Measurements from ENCODE around the gene ARHGEF39.

The ARHGEF39 gene

DNA sequence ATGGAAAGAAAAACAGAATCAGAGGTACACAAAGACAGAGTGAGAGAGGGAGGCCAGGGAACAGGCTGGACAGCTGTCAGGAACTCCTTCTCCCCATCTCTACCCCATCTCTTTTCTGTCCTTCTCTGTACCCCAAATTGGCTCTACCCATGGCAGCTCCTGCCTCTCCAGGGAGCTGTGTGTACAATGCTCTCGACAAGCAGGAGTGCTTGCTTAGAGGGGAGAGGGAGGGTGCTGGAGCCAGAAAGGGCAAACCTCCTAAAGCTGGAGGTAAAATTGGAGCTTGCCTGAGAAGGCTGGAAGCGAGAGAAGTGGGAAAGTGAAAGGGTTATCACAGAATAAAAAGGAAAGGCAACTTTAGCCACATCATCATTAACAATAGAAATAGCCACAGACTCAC lies 18.3 kb upstream of the ARHGEF39 start:
- H3K4me3 ChIP-seq (ENCODE audit: control insufficient read depth, low read depth, low read length): no peak overlapping the region
- no peak for DNase-seq (ENCODE audit: low read depth)
- no peak for TF ChIP-seq CTCF (conservative IDR thresholded peaks at IDR 0.05; ENCODE audit: control insufficient read depth, insufficient read depth, low read depth, low read length)

GRCh38 chr9:35682520-35683315 lies 17.7 kb upstream of the ARHGEF39 start:
- no peak overlapping the region for H3K4me3 ChIP-seq (ENCODE audit: control insufficient read depth, low read depth, low read length)
- no peak for DNase-seq (ENCODE audit: low read depth)
- no peak for TF ChIP-seq CTCF (conservative IDR thresholded peaks at IDR 0.05; ENCODE audit: control insufficient read depth, insufficient read depth, low read depth, low read length)

GRCh38 chr9:35682051-35682450 lies 17.1 kb upstream of the ARHGEF39 start:
- peak; percentile 37 for DNase-seq (ENCODE audit: low read depth)
- no peak for TF ChIP-seq CTCF (conservative IDR thresholded peaks at IDR 0.05; ENCODE audit: control insufficient read depth, insufficient read depth, low read depth, low read length)
- H3K4me3 ChIP-seq (ENCODE audit: control insufficient read depth, low read depth, low read length): no peak overlapping the region

DNA sequence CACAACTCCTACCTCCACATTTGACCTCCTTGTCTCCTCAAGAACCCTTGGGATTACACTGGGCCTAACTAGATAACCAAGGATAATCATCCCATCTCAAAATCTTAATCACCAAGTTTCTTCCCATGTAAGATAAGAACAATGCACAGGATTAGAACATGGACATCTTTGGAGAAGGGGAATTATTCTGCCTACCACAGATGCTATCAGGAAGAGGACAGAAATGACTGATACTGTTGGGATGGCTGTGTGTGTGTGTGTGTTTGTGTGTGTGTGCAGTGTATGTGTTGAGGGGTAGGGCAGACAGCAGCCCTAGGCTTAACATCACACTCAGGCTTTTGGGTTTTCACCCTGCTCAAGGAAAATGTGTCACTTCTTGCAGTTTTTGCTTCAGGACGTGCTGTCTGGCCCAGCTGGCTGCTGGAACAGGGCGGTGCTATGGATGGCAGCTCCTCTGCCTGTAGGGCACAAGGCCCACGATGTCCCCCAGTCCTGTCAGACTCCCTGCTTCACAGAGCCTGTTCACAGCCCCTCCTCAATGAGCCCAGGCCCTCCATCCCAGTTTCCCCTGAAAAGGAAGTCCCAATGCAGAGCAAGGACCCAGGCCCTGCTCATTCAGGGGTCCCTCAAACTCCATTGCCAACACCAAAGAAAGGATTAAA lies 16.5 kb upstream of the ARHGEF39 start:
- no peak overlapping the region for H3K4me3 ChIP-seq (ENCODE audit: control insufficient read depth, low read depth, low read length)
- DNase-seq (ENCODE audit: low read depth): no peak
- TF ChIP-seq CTCF (conservative IDR thresholded peaks at IDR 0.05; ENCODE audit: control insufficient read depth, insufficient read depth, low read depth, low read length): no peak

GRCh38 chr9:35680331-35681105 lies 15.5 kb upstream of the ARHGEF39 start:
- H3K4me3 ChIP-seq (ENCODE audit: control insufficient read depth, low read depth, low read length): no peak overlapping the region
- TF ChIP-seq CTCF (conservative IDR thresholded peaks at IDR 0.05; ENCODE audit: control insufficient read depth, insufficient read depth, low read depth, low read length): no peak
- DNase-seq (ENCODE audit: low read depth): no peak

DNA sequence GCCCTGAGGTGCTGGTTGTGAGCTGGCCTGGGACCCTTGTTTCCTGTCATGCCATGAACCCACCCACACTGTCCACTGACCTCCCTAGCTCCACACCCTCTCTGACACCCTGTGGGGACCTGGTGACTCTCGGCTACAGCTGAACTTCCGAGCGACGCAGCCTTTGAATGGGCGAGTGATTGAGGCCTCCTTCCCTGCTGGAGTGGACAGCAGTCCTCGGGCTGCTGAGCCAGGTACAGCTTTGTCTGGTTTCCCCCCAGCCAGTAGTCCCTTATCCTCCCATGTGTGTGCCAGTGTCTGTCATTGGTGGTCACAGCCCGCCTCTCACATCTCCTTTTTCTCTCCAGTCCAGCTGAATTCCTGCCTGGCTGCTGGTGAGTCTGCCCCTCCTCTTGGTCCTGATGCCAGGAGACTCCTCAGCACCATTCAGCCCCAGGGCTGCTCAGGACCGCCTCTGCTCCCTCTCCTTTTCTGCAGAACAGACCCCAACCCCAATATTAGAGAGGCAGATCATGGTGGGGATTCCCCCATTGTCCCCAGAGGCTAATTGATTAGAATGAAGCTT lies 14.9 kb upstream of the ARHGEF39 start:
- DNase-seq (ENCODE audit: low read depth): no peak
- TF ChIP-seq CTCF (conservative IDR thresholded peaks at IDR 0.05; ENCODE audit: control insufficient read depth, insufficient read depth, low read depth, low read length): no peak
- H3K4me3 ChIP-seq (ENCODE audit: control insufficient read depth, low read depth, low read length): no peak overlapping the region
